ENCODE measurements around the gene TMEM35B.
"Not testable (repeated sequence)": the region's sequence is repeated elsewhere in the genome, so short reads cannot be mapped to it uniquely, and the experiment has no call there.

TMEM35B gene

GRCh38 chr1:34976384-34977209 lies 8.6 kb downstream of the TMEM35B start:
- no peak for DNase-seq (ENCODE audit: low read depth in 2 of 3, low spot score in 2 of 3)

- DNase-seq (ENCODE audit: low read depth in 2 of 3, low spot score in 2 of 3), result no peak
Observed at GRCh38 chr1:34975771-34976170, 9.4 kb downstream of the TMEM35B start.

- DNase-seq (ENCODE audit: low read depth in 2 of 3, low spot score in 2 of 3), result no peak
Observed at GRCh38 chr1:34975338-34975737, 9.8 kb downstream of the TMEM35B start.

GRCh38 chr1:34974626-34975025 lies 10.5 kb downstream of the TMEM35B start:
- DNase-seq (ENCODE audit: low read depth in 2 of 3, low spot score in 2 of 3), result no peak

GRCh38 chr1:34973326-34973725 lies 11.8 kb downstream of the TMEM35B start:
- no peak for DNase-seq (ENCODE audit: low read depth in 2 of 3, low spot score in 2 of 3)

DNA sequence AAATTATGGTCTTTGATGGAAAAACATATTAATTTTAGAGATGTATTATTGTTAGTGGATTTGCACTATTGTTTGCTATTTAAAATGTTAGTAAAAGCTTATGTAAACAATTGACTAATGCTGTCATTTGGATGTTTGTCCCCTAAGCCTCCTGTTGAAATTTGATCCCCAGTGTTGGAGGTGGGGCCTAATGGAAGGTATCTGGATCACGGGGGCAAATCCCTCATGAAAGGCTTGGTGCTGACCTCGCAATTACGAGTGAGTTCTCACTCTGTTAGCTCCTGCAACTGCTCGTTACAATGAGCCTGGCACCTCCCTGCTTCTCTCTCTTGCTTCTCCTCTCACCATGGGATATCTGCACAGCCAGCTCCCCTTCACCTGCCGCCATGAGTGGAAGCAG lies 14.3 kb downstream of the TMEM35B start:
- no peak for DNase-seq (ENCODE audit: low read depth in 2 of 3, low spot score in 2 of 3)

GRCh38 chr1:34970220-34970735 lies 14.9 kb downstream of the TMEM35B start:
- DNase-seq (ENCODE audit: low read depth in 2 of 3, low spot score in 2 of 3), result no peak

DNA sequence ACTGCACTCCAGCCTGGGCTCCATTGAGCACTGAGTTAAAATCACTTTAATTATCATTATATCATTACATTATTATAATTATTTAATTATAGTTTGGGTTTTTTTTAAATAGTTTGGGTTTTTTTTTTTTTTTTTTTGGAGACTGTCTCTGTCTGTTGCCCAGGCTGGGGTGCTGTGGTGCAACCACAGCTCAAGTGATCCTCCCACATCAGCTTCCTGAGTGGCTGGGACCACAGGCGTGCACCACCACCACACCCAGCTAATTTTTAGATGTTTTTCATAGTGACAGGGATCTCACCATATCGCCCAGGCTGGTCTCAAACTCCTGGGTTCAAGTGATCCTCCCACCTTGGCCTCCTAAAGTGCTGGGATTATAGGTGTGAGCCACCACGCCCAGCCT lies 16.9 kb downstream of the TMEM35B start:
- not testable (repeated sequence) for DNase-seq (ENCODE audit: low read depth in 2 of 3, low spot score in 2 of 3)

DNA sequence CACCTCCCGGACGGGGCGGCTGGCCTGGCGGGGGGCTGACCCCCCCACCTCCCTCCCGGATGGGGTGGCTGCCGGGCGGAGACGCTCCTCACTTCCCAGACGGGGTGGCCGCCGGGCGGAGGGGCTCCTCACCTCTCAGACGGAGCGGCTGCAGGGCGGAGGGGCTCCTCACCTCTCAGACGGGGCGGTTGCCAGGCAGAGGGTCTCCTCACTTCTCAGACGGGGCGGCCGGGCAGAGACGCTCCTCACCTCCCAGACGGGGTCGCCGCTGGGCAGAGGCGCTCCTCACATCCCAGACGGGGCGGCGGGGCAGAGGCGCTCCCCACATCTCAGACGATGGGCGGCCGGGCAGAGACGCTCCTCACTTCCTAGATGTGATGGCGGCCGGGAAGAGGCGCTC lies 17.5 kb downstream of the TMEM35B start:
- DNase-seq (ENCODE audit: low read depth in 2 of 3, low spot score in 2 of 3), result not testable (repeated sequence)

- DNase-seq (ENCODE audit: low read depth in 2 of 3, low spot score in 2 of 3), result no peak
Observed at GRCh38 chr1:34965597-34965996, 19.6 kb downstream of the TMEM35B start.

- no peak for DNase-seq (ENCODE audit: low read depth in 2 of 3, low spot score in 2 of 3)
Observed at GRCh38 chr1:34950428-34950827, 34.7 kb downstream of the TMEM35B start.

GRCh38 chr1:34948739-34949138 lies 36.4 kb downstream of the TMEM35B start:
- not testable (repeated sequence) for DNase-seq (ENCODE audit: low read depth in 2 of 3, low spot score in 2 of 3)

DNA sequence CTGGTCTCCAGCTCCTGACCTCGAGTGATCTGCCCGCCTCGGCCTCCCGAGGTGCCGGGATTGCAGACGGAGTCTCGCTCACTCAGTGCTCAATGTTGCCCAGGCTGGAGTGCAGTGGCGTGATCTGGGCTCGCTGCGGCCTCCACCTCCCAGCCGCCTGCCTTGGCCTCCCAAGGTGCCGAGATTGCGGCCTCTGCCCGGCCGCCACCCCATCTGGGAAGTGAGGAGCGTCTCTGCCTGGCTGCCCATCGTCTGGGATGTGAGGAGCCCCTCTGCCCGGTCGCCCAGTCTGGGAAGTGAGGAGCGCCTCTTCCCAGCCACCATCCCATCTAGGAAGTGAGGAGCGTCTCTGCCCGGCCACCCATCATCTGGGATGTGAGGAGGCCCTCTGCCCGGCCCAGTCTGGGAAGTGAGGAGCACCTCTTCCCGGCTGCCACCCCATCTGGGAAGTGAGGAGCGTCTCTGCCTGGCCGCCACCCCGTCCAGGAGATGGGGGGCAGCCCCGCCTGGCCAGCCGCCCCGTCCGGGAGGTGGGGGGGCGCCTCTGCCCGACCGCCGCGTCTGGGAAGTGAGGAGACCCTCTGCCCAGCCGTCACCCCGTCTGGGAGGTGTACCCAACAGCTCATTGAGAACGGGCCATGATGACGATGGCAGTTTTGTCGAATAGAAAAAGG lies 37.4 kb downstream of the TMEM35B start:
- DNase-seq (ENCODE audit: low read depth in 2 of 3, low spot score in 2 of 3), result not testable (repeated sequence)

DNA sequence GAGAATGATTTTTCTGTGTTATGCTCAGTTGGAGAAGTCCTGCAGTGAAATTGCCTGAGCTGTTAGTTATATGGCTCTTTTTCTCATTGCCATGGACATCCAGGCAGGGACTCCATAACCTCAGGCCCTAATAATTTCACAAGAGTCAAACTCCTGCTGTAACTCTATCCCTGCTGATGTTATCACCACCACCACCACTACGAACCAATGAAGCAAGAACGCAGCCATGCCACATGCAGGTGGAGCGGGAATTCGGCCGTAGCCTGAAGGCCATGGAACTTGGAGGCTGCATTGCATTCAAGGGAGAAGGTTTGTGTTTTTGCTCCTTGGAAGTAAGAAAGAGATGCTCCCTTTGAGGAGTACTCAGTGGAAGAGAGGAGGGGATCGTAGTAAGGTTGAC lies 38.9 kb downstream of the TMEM35B start:
- DNase-seq (ENCODE audit: low read depth in 2 of 3, low spot score in 2 of 3), result no peak

DNA sequence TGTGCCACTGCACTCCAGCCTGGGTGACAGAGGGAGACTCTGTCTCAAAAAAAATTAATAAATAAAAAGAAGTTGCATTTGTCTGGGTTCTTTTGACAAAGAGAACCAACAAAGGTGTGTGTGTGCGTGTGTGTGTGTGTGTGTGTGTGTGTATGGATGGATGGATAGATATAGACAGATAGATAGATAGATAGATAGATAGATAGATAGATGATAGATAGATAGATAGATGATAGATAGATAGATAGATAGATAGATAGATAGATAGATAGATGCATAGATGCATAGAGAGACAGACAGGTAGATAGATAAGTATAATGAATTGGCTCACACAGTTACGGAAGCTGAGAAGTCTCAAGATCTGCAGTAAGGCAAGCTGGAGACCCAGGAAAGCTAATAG lies 43.3 kb downstream of the TMEM35B start:
- not testable (repeated sequence) for DNase-seq (ENCODE audit: low read depth in 2 of 3, low spot score in 2 of 3)
